SK-N-MC (cell line): ENCODE data around the gene RANBP9.

Experiments used
- DNase-seq: peaks from one replicate; pipeline ENCODE4 v3.0.0-alpha.2; 2011; ENCODE audit warnings: low read depth, low spot score
- H3K27ac ChIP-seq: fragments of 200-600 bp; sonication (generic); 2 replicates; pipeline ENCODE4 v1.5.1; 2016; ENCODE audit warnings: mixed run types
- H3K36me3 ChIP-seq: fragments of 200-600 bp; sonication (generic); 2 replicates; pipeline ENCODE4 v1.6.1; 2017; ENCODE audit warnings: antibody characterized with exemption, low read length, mixed read lengths; ENCODE audit not compliant: insufficient read depth
- H3K4me3 ChIP-seq: fragments of 200-600 bp; sonication (generic); 2 replicates; pipeline ENCODE4 v1.5.1; 2016
- H3K9ac ChIP-seq: fragments of 200-600 bp; sonication (generic); 2 replicates; pipeline ENCODE4 v1.8.0; 2017; ENCODE audit warnings: mixed run types, mixed read lengths; ENCODE audit not compliant: insufficient read length
- H3K9me3 ChIP-seq: fragments of 200-600 bp; sonication (generic); 2 replicates; pipeline ENCODE4 v1.6.1; 2017; ENCODE audit warnings: low read depth, mild to moderate bottlenecking, antibody characterized with exemption, low read length, moderate library complexity, mixed read lengths
- EZH2 ChIP-seq: fragments of 200-600 bp; sonication (generic); IDR thresholded peaks from one replicate; pipeline ENCODE4 v1.6.1; 2017; ENCODE audit warnings: antibody characterized with exemption
- FOXP2 ChIP-seq: optimal IDR thresholded peaks from 2 replicates; pipeline ENCODE3; 2011; ENCODE audit warnings: mild to moderate bottlenecking, moderate library complexity; ENCODE audit not compliant: insufficient read depth; ENCODE audit errors: extremely low read length, control extremely low read depth
- POLR2AphosphoS5 ChIP-seq: IDR thresholded peaks from 2 replicates; pipeline ENCODE4 v1.6.1; 2012; ENCODE audit warnings: mild to moderate bottlenecking, low read depth, low read length, borderline replicate concordance

The RANBP9 gene

GRCh38 chr6:13677878-13678254, 33.8 kb downstream of the RANBP9 start:
- DNase-seq = no peak
- Histone ChIP-seq H3K27ac (no peak overlapping the region), H3K9ac (no peak overlapping the region), H3K4me3 (no peak overlapping the region), H3K36me3 (peaks cover 70% of the 10 kb centered on the region), H3K9me3 (peaks cover 15% of the 10 kb centered on the region; the same call in 1 of the 2 replicates)
- no peak for TF ChIP-seq POLR2AphosphoS5
- TF ChIP-seq EZH2 = no peak
- TF ChIP-seq FOXP2 = no peak

GRCh38 chr6:13676551-13677156, 35.0 kb downstream of the RANBP9 start:
- H3K9ac ChIP-seq = no peak overlapping the region
- H3K9me3 ChIP-seq = peaks cover 15% of the 10 kb centered on the region; the same call in 1 of the 2 replicates
- no peak overlapping the region for H3K4me3 ChIP-seq
- no peak for DNase-seq
- peaks cover 66% of the 10 kb centered on the region for H3K36me3 ChIP-seq
- TF ChIP-seq POLR2AphosphoS5 (no peak), FOXP2 (no peak), EZH2 (no peak)
- no peak overlapping the region for H3K27ac ChIP-seq

DNA sequence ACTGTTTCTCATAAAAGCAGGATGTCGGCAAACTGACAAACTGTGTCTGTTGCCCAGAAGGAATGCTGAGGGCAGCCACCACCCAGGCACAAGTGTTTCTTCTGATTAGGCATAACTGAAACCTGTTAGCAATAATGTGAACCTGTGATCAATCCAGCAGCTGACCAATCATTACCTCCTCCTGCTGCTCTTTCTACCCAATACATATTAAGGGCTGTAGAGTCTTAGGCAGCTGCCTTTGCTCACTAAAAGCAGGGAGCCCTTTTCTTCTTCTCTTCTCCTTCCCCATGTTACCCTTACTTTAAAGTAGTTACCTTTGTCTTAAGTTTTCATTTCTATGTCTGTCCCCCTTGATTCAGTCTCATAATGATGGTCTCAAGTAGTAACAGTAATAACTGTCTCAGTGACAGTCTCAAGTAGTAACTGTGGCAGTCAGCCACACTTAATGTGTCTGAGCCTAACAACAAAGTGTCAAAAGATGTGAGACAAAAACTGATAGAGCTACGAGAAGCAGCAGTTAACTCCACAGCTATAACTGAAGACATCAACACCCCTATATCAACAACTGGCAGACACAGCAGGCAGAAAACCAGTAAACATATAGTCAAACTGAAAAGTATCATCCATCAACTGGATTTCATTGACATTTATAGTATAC, 37.0 kb downstream of the RANBP9 start:
- Histone ChIP-seq H3K27ac (peak overlapping the region; percentile 5; the same call in 1 of the 2 replicates), H3K9ac (no peak overlapping the region), H3K36me3 (peaks cover 63% of the 10 kb centered on the region), H3K4me3 (no peak overlapping the region), H3K9me3 (peaks cover 16% of the 10 kb centered on the region)
- no peak for DNase-seq
- TF ChIP-seq FOXP2 = no peak
- TF ChIP-seq EZH2 = no peak
- TF ChIP-seq POLR2AphosphoS5 = no peak

- Histone ChIP-seq H3K36me3 (peaks cover 60% of the 10 kb centered on the region), H3K4me3 (no peak overlapping the region), H3K9me3 (peaks cover 16% of the 10 kb centered on the region), H3K9ac (no peak overlapping the region), H3K27ac (no peak overlapping the region)
- DNase-seq = no peak
- TF ChIP-seq POLR2AphosphoS5 = no peak
- no peak for TF ChIP-seq FOXP2
- no peak for TF ChIP-seq EZH2
Measured at GRCh38 chr6:13673825-13674444, 37.7 kb downstream of the RANBP9 start.

DNA sequence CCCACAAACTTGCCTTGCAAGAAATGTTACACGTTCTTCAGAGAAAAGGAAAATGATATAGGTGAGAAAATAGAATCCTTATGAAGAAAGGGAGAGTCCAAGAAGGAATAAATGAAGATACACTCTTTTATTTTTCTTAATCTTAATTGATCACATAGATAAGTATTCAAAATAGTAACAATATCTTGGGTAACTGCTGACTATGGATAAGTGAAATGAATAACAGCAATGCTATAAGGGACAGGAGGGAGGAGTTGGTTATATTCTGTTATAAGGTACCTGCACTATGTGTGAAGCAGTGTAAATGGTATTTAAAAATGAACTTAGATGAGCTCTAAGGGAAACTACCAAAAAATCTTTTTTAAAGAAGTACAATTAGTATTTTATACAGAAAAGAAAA, 38.3 kb downstream of the RANBP9 start:
- TF ChIP-seq EZH2 = no peak
- TF ChIP-seq FOXP2 = no peak
- no peak for TF ChIP-seq POLR2AphosphoS5
- Histone ChIP-seq H3K27ac (no peak overlapping the region), H3K36me3 (peaks cover 54% of the 10 kb centered on the region), H3K9me3 (peaks cover 16% of the 10 kb centered on the region), H3K4me3 (no peak overlapping the region), H3K9ac (no peak overlapping the region)
- no peak for DNase-seq

DNA sequence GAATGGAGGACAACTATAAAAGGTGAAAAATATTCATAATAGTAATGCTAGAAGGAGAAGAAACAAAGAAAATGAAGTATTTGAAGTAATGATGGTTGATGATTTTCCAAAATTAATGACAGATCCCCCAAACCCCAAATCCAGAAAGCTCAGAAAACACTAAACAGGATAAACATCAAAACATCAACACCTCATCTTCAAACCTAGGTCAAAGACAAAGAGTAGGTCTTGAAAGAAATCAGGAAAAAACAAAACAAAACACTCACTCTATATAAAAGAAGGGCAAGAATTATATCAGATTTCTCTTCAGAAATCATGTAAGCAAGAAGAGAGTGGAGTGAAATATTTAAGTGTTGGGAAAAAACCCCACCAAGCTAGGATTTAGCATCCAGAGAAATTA, 38.7 kb downstream of the RANBP9 start:
- peaks cover 50% of the 10 kb centered on the region for H3K36me3 ChIP-seq
- TF ChIP-seq FOXP2 (no peak), EZH2 (no peak)
- H3K9ac ChIP-seq = no peak overlapping the region
- DNase-seq = no peak
- H3K27ac ChIP-seq = no peak overlapping the region
- H3K4me3 ChIP-seq = no peak overlapping the region
- H3K9me3 ChIP-seq = peaks cover 15% of the 10 kb centered on the region

- DNase-seq = no peak
- Histone ChIP-seq H3K27ac (no peak overlapping the region), H3K4me3 (no peak overlapping the region), H3K9ac (no peak overlapping the region), H3K9me3 (peaks cover 11% of the 10 kb centered on the region), H3K36me3 (peaks cover 37% of the 10 kb centered on the region)
- TF ChIP-seq FOXP2 (no peak), POLR2AphosphoS5 (no peak)
Measured at GRCh38 chr6:13671548-13672127, 40.0 kb downstream of the RANBP9 start.

- H3K9ac ChIP-seq = no peak overlapping the region
- peaks cover 10% of the 10 kb centered on the region for H3K9me3 ChIP-seq
- TF ChIP-seq EZH2 = no peak
- TF ChIP-seq POLR2AphosphoS5 = no peak
- no peak for TF ChIP-seq FOXP2
- no peak overlapping the region for H3K27ac ChIP-seq
- peaks cover 37% of the 10 kb centered on the region for H3K36me3 ChIP-seq
- H3K4me3 ChIP-seq = no peak overlapping the region
- DNase-seq = no peak
Measured at GRCh38 chr6:13669476-13669875, 42.2 kb downstream of the RANBP9 start.
